ENCODE data around the gene MZT2A.
"Not testable (repeated sequence)": the region's sequence is repeated elsewhere in the genome, so short reads cannot be mapped to it uniquely, and the experiment has no call there.

The MZT2A gene

DNA sequence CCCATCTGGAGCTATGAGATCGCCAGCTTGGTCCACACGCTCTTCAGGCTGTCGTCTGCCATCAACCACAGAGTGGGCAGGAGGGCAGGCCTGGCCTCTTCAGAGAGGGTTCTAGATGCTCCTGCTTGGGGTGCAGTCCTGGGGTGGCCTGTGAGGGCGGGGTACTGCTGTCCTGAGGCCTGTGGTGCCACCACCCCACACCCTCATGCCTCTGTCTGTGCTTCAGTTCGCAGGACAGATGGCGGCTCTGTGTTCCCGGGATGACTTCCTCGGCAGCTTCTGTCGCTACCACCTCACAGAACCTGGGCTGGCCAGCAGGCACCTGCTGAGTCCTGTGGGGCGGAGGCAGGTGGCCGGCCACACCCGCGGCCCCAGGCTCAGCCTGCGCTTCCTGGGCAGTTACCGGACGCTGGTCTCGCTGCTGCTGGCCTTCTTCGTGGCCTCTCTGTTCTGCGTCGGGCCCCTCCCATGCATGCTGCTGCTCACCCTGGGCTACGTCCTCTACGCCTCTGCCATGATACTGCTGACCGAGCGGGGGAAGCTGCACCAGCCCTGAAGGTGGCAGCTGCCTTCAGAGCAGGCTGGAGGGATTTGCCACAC lies 27.8 kb upstream of the MZT2A start:
- not testable (repeated sequence) for DNase-seq

DNA sequence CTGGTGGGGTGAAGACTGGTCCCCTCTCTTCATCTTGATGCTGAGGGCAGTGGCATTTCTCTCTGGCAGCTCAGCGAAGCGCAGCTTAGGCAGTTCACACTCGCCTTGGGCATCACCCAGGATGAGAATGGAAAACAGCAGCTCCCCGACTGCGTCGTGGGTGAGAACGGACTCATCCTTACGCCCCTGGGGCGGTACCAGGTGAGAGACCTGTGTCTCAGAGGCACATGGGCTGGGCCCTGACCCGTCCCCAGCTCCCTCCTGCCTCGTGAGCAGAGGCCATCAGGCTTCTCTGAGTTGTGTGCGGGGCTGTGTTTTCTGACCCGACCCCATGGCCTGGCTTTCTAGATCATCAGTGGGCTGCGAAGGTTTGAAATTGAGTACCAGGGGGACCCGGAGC lies 27.3 kb upstream of the MZT2A start:
- no peak for DNase-seq

DNA sequence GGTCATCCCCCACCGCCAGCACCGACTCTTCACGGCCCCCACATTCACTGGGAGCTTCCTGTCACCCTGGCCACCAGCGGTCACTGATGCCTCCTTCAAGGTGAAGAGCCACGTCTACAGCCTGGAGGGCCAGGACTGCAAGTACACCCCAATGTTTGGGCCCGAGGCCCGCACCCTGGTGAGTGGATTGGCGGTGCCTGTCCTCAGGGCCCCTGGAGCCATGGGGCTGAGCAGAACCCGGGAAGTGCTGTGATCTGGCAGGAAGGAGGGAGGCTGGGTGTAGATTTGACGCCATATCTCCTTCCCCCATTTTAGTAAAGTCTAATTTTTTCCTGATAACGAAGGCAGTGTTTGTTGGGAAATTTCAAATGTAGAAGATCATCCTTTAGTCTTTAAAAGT lies 26.3 kb upstream of the MZT2A start:
- not testable (repeated sequence) for DNase-seq

DNA sequence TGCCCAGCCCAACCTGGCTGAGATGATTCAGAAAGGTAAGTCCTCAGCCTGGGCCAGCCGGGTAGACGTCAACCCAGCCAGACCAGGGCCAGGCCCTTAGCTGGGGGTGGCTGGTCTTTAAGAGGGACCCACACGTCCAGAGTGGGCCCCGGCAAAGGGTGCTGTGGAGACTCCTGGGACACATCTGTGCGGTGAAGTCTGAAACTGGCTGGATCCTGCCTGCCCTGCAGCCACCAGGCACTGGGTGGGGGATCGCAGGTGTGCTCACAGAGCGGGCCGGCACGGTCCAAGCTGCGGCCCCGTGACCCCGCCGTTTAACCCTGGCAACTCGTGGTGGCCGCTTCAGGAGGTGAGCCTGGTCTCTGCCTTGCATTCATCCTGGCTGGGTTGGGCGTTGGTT lies 25.7 kb upstream of the MZT2A start:
- not testable (repeated sequence) for DNase-seq

DNA sequence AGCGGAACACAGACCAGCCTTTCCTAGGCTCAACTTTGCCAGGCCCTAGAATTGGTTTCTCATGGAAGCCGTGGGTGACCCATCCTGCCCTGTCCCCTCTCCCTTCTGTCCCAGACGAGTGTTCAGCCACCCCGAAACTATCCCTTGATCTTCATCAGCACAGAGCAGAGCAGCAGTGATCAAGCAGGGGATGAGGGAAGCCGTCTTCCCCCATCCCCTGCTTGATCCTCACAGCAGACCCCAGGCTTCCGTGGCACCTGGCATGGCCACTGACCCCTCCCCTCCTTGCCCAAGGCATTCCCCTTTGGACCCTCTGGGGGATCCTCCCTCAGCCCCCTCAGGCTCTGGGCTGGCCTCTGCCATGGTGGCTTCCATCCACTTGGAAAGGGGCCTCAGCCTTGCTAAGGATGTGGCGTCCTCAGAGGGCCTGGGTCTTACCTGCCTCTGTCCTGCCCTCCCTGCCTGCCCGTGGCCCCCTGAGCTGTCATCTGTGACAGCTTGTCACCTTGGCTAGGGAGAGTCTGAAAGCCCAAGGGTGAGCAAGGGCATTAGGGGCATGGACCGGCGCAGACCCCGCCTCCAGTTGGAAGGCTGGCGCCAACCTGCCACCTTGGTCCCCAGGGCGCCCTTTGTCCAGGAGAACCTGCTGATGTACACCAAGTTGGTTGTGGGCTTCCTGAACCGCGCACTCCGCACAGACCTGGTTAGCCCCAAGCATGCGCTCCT lies 25.1 kb upstream of the MZT2A start:
- no peak for DNase-seq

DNA sequence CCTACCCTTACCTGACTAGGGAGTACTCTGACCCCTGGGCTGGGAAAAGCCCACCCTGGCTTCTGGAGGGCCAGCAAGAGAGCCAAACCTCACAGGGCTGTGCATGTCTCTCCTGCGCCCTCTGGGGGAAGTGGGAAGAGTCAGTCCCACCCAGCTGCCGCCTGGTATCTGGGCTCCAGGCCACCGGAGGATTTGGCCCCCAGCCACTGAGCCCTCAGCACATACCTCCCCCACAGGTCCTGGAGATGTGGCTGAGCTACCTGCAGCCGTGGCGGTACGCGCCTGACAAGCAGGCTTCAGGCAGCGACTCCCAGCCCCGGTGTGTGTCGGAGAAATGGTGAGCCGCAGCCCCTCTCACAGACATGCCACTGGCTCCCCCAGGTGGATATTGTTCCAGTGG lies 24.4 kb upstream of the MZT2A start:
- not testable (repeated sequence) for DNase-seq

DNA sequence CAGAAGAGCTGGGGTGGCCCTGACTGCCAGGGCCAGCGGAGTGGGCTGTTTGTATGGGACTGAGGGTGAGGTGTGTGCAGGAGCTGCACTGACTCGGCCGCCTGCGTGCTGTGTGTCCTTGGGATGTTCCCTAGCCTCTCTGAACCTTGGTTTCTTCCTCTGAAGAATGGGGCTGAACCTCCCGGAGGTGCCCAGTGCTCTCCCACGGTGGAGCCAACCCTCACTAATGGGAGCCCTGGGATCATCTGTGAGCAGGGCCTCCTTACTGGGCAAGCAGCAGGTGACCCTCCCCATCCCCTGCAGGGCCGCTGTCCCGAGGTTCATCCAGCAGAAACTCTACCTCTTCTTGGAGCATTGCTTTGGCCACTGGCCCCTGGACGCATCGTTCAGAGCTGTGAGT lies 23.8 kb upstream of the MZT2A start:
- DNase-seq = no peak

DNA sequence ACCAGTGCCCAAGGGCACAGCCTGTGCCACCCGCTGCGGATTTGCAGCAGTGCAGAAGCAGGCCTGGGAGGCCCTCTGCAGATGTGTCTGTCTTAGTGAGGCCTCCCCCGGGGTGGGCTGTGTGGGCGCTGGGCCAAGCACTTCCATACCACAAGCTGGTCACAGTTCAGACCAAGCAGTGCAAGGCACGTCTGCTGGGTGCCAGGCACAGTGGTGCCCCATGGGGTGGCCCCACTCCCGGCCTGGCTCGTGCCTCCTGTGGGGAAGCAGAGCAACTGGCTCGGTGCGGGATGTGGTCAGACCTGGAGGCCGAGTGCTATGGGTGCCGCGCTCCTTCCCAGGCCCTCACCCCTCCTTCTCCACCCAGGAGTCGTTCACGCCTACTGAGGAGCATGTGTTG lies 23.0 kb upstream of the MZT2A start:
- DNase-seq = not testable (repeated sequence)

DNA sequence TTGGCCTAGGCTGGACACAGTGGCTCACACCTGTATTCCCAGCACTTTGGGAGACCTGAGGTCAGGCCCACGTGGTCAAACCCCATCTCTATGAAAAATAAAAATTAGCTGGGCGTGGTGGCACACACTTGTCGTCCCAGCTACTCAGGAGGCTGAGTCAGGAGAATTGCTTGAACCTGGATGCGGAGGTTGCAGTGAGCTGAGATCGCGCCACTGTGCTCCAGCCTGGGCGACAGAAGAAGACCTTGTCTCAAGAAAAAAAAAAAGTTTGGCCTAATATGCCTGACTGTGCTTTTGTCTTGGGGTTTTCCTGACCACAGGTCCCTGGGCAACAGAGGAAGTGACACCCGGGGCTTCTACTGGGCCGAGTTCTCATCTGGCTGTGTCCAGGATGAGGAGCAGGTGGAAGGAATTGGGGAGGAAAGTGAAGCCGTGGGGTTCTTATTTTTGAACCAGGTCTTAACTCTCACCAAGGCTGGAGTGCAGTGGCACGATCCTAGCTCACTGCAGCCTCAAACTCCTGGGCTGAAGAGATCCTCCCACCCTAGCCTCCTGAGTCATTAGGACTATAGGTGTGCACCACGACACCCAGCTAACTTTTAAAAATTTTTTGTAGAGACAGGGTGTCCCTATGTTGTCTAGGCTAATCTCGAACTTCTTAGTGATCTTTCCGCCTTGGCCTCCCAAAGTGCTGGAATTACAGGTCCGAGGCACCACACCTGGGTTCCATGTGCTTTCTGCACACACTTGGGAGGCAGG lies 22.4 kb upstream of the MZT2A start:
- not testable (repeated sequence) for DNase-seq

DNA sequence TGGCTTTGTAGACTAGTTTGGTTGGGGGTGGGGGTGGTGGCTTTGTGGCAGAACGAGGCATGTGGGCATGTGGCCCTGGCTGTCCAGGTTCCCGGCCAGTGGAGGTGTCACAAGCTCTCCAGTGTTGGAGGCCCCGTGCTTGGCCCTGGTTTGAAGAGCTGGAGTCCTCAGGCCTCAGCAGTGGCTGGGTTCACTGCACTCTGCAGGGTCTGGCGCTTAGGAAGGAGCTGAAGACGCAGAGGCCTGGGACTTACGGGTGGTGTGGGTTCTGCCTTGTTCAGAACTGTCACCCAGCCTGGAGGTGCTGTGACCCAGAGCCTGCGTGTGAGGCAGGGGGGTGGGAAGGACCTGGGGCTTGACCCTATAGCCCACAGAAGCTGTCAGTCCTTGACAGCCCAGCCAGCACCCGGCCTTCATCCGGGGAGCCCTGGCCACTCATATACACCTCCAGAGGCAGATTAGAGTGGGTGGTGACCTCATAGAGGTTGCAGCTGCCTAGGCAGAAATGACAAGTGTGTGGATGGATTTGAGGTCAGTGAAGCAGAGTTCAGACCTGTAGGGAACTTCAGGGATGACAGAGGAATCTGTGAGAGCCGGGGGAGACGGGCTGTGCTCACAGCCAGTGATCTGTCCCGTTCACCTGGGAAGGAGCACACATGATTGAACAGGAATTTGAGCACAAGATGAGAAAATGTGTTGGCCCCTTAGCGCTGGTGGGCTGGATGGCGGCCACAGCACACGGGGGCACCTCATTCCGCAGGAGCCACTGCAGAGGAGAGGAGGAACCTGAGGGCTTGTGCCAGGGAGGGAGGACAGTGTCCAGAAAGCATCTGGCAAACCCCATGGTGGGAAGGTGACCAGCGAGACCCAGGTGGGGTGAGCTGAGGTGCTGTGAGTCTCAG lies 20.0 kb upstream of the MZT2A start:
- not testable (repeated sequence) for DNase-seq

DNA sequence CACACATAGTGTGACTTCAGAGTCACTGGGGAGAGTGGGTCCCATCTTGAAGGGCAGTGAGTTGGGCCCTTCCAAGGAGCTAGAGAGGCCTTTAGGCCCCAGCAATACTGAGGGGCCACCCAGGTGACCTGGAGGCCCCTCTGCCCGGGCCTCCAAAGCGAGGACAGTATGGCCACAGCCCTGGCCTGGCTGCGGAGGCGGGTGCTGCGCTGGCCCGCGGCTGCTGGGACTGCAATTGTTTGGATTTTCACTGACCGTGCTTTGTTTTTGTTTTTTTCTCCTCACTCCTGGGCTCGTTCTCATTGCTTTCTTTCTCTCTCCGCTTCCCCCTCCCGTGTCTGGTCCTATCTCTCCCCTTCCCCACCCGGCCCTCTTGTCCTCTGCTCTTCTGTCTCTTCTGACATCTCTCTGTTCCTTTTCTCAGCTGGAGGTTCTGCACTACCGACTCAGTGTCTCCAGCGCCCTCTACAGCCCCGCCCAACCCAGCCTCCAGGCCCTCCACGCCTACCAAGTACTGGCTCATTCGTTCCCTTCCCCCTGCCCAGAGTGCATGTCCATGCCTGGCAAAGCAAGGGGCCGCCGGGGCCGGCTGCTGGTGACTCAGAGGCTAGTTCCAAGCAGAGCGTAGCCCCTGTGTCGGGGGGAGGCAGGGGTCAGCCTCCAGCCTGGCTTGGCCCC lies 19.2 kb upstream of the MZT2A start:
- DNase-seq = not testable (repeated sequence)

DNA sequence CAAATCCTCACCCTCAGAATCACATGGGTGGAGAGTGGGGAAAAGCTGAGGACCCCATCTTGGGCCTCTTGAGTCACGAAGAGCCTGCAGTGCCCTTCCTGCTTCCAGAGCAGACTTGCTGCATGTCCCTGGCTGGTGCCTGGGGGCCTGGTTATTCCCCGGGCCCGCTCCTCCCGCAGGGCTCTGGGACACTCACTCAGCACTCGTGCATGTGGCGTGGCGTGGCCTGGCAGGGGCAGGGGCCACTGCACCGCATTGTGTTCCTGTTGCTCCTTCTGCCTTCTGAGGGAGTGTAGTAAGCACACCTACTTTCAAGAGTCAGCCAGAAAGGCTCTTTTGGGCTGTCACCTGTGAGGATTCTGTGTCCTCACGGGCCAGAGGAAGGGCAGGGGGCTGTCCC lies 17.4 kb upstream of the MZT2A start:
- no peak for DNase-seq

DNA sequence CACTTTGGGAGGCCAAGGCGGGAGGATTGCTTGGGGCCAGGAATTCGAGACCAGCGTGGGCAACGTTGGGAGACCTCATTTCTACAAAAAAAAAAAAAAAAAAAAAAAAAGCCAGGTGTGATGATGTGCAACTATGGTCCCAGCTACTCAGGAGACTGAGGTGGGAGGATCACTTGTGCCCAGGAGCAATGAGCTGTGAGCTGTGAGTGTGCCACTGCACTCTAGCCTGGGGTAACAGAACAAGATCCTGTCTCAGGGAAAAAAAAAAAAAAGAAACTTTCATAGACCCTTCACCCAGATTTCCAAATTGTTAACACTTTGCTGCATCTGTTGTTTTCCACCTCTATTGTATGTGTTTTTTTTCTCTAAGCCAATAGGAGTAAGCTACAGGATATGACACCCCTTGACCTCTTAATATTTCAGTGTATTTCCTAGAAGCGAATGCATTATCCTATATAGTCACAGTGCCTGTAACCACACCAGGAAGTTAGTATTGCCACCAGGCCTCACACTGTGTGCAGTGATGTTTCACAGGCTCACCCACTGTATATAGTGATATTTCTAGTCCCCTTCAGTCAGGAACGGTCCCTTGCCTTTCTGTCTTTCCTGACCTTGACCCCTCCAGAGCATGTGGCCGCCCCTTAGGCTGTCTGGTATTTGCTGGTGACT lies 12.0 kb upstream of the MZT2A start:
- DNase-seq = not testable (repeated sequence)

DNA sequence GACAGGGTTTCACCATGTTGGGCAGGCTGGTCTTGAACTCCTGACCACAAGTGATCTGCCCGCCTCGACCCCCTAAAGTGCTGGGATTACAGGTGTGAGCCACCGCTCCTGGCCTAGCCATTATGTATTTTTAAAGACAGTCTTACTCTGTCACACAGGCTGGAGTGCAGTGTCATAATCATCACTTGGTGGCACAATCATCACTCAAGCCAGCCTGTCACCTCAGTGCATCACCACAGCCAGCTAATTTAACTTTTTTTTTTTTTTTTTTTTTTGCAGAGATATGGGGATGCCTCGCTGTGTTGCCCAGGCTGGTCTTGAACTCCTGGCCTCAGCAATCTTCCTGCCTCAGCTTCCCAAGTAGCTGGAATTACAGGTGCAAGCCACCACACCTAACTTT lies 11.4 kb upstream of the MZT2A start:
- not testable (repeated sequence) for DNase-seq

DNA sequence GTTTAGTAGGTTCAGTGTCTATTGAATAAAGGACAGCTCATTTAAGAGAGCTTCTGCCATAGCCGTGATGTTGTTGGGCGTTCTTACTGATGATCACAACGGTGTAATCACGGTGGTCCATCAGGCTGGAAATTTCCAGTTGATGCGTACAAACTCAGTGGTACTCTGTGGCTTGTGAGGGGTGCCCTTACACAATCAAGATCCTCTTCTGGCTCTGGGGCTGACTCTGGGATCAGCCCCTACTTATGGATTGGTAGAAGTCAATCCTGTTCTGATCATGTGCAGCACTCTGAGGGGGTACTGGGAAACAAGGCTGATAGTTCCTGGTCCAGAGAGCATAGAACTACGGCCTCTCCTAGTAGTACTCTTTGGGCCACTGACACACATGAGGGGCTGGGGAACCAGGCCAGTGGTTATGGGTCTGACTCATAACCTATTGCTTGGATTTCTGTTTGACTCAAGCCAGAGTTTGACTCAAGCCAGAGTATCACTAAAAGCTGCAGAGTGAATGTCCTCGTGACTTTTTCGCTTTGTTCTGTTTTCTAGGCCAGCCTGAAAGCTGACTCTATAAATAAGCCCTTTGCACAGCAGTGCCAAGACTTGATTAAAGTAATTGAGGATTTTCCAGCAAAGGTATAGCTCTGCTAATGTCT lies 6.2 kb upstream of the MZT2A start:
- not testable (repeated sequence) for DNase-seq

DNA sequence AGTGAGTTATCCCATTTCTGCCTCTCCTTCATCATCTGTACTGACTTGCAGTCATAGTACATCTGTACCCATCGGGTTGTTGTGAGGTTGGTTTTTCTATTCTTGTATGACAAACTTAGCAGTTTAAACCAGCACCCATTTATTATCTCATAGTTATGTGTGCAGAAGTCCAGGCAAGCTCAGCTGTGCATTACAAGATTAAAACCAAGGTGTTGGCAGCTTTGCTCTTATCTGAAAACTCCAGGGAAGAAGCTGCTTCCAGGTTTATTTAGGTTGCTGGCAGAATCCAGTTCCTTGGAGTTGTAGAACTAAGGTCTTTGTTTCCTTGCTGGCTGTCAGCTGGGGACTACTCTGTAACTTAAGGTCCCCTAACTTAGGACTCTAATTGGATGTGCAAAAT lies 3.3 kb upstream of the MZT2A start:
- DNase-seq = not testable (repeated sequence)

DNA sequence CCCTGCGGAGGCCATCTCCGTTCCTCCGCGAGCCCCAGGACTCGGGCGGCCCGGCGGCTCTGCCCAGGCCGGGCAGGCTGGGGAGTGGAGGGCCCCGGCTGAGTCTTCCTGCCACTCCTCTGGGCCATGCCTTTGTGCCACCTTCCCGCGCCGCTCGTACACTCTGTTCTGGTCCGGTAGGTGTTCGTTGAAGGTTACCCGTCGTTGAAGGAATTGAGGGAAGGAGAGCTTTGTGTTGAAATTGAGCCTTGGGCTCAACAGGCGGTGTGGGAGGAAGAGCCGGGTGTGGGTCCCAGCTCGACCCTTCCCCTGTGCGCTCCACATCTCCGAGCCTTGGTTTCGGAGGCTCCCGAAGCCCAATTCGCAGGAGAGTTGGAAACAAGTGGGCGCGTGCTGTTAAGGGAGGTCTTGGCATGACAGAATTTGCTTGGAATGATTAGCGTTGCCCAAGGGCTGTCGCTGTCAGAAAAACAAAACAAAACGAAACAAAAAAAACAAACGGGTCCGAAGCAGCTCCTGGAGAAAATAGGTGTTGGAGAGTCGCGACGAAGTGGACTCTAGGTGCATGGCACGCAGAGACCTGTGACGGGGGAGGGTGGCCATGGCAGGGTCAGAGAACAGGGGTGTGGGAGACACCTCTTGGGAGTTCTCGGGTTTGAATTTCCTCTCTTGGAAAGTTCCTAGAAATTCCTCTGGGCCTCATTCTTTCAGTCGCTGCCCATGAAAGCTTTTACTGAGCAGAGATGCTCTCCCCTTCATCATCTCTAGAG lies 1.2 kb upstream of the MZT2A start:
- no peak for DNase-seq

DNA sequence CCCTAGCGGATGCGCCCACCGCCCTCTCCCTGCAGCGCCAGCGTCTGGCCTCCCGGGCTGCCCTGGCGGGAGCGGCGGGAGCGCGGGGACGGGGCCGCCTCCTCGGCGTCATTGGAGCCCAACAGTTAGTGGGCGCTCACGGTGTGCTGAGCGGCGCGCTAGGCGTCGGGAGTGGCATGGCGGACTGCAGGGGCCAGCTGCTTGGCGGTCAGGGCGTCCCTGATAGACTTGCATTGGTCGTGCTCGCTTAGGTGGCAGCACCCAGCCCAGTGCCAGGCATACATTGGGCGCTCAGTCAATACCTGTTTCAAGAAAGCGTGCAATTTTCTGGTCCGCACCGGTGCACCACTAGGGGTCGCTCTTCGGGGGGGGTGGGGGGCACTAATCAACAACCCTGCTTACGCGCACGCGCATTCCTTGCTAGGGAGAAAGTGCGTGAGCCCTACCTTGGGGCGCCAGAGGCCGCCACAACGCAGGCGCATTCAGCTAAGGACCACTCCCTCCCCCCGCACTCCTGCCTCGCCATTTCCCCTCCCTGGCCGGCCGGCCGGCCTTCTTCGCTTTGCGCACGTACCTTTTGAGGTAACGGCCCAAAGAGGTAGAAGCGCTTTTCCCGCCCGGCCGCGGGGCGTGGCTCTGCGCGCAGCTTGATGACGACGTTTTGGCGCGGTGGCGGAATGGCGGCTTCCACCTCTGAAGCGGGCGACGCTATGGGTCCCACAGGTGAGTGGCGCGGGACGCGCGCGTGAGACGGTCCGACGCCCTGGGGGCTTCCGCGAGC lies 411 bp upstream of the MZT2A start:
- DNase-seq = peak; percentile 94 to 96

DNA sequence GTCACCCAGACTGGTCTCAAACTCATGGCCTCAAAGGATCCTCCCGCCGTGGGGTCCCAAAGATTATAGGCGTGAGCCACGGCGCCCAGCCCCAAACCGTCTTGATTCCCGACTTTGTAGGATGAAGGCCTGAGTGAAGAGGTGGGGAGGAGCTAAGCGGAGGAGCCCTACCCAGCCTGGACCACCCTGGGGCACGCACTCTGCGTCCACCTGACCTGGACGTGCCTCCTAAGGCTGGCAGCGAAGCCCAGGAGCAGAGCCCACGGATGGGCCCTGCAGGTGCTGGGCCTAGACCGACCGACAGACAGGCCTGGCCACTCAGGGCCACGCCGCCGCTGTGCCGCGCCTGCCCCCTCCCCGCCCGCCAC lies 744 bp downstream of the MZT2A start:
- not testable (repeated sequence) for DNase-seq
